Epithelial cell of proximal tubule (primary cell): ENCODE data around the gene EPHA6. TPM values are rescaled to one million over a fixed set of nuclear protein-coding genes. Genes with fewer than 3 reads are reported as not detected.
"Not testable (repeated sequence)": the region's sequence is repeated elsewhere in the genome, so short reads cannot be mapped to it uniquely, and the experiment has no call there.

Experiments
- DNase-seq: peaks from one replicate; pipeline ENCODE4 v3.0.0-alpha.2; 2011; ENCODE audit warnings: low read depth
- H3K4me3 ChIP-seq: 2 replicates; pipeline ENCODE4 v1.5.1; 2011; ENCODE audit warnings: low read depth, mild to moderate bottlenecking, low read length
- total RNA-seq: library from RNA; depleted of rRNA; stranded (reverse); fragments of >200 nt; gene quantifications from 2 replicates; pipeline ENCODE4 v1.2.3, GENCODE V29; 2015
- TF ChIP-seq, protein P1 (sequence below): conservative IDR thresholded peaks from 2 replicates; pipeline ENCODE4 v1.5.1; 2012; ENCODE audit warnings: low read depth, mild to moderate bottlenecking, low read length

Gene EPHA6
- total RNA-seq, 1 donor from 2014 or later, result 0.46 TPM

DNA sequence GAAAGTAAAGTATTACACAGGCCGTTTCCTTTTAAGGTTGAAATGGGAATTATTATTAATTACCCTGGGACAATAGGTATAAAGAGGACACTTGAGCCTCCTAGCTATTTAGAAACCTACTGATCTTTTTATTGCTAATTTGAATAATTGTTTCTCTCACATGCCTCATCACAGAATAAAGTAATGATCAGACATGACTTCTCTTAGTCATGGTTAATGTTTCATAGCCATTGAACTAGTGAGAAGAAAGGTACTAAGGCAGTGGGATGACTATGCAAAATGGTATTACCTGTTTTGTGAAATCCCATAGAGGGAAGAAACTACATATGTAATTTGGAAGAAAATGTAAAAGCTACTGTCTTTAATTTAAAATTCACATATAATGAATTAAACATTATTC is 85.6 kb downstream of the EPHA6 start:
- H3K4me3 ChIP-seq, result no peak overlapping the region
- TF ChIP-seq, protein P1, sequence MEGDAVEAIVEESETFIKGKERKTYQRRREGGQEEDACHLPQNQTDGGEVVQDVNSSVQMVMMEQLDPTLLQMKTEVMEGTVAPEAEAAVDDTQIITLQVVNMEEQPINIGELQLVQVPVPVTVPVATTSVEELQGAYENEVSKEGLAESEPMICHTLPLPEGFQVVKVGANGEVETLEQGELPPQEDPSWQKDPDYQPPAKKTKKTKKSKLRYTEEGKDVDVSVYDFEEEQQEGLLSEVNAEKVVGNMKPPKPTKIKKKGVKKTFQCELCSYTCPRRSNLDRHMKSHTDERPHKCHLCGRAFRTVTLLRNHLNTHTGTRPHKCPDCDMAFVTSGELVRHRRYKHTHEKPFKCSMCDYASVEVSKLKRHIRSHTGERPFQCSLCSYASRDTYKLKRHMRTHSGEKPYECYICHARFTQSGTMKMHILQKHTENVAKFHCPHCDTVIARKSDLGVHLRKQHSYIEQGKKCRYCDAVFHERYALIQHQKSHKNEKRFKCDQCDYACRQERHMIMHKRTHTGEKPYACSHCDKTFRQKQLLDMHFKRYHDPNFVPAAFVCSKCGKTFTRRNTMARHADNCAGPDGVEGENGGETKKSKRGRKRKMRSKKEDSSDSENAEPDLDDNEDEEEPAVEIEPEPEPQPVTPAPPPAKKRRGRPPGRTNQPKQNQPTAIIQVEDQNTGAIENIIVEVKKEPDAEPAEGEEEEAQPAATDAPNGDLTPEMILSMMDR, result no peak
- DNase-seq, result no peak

DNA sequence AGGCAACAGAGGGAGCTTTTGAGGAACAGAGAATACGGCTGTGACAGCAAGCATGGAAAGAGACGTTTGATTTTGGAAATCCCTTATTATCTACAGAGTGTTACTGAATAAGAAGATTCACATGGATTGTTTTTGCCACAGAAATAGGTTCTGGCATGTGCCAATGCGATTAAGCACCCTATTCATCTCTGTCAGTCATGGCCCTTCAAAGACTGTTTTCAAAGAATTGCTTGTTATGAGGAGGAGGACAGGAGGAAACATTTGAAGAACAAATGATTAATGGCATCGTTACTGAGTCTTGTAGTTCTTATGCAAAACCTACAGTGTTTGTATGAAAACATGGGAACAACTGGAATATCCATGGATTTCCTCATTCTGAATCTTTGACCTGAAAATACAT is 86.2 kb downstream of the EPHA6 start:
- H3K4me3 ChIP-seq, result no peak overlapping the region
- TF ChIP-seq, protein P1, result no peak
- no peak for DNase-seq

DNA sequence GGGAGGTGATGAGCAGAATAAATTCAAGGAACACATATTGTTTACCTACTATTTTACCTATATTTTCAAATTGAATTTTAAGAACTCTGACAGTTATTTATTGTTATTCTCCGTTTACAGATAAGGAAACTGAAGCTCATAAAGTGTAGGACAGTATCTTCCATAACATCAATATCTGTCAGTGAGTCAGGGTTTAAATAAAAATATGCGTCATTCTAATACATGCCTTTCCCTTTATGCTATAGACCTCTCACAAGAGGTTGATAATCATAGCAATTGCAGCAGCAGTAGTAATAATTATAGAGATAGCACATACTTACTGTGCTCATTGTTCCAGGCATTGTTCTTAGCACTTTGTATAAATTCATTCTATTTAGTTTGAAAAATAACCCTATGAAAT is 101.1 kb downstream of the EPHA6 start:
- DNase-seq, result no peak
- TF ChIP-seq, protein P1, result no peak

DNA sequence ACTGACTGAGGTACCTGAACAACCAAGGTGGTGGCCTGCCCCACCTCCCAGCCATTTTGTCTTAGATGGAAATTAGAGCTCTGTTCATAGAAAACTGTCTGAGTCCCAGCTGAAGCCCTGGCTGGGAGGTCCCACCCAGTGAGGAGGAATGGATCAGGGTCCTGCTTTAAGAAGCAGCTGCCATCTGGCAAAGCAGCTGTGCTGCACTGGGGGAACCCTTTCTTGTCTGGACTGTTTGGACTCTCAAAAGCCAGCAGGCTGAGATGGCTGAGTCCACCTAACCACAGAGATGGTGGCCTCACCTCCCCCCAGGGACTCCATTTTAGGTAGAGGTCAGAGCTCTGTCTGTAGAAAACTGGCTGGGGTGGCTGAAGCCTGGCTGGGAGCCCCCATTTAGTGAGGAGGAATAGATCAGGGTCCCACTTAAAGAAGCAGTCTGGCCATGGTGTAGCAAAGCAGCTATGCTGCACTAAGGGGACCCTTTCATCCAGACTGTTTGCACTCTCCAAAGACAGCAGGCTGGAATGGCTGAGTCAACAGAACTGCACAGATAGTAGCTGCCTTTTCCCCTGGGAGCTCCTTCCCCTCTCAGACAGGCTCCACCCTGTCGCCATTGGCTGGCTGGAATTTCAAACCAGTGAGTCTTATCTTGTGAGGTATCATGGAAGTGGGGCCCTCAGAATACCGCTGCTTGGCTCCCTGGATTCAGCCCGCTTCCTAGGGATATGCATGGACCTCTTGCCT is 116.9 kb downstream of the EPHA6 start:
- no peak for DNase-seq
- TF ChIP-seq, protein P1, result no peak

More for the DNA sequence above, 101.1 kb downstream of the EPHA6 start:
- H3K4me3 ChIP-seq, result no peak overlapping the region

DNA sequence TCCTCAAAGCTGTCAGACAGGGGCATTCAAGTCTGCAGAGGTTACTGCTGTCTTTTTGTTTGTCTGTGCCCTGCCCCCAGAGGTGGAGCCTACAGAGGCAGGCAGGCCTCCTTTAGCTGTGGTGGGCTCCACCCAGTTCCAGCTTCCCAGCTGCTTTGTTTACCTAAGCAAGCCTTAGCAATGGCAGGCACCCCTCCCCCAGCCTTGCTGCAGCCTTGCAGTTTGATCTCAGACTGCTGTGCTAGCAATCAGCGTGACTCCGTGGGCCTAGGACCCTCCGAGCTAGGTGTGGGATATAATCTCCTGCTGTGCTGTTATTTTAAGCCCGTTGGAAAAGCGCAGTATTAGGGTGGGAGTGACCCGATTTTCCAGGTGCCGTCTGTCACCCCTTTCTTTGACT is 127.7 kb downstream of the EPHA6 start:
- H3K4me3 ChIP-seq, DNase-seq: not testable (repeated sequence)

More for the DNA sequence above, 116.9 kb downstream of the EPHA6 start:
- no peak overlapping the region for H3K4me3 ChIP-seq

DNA sequence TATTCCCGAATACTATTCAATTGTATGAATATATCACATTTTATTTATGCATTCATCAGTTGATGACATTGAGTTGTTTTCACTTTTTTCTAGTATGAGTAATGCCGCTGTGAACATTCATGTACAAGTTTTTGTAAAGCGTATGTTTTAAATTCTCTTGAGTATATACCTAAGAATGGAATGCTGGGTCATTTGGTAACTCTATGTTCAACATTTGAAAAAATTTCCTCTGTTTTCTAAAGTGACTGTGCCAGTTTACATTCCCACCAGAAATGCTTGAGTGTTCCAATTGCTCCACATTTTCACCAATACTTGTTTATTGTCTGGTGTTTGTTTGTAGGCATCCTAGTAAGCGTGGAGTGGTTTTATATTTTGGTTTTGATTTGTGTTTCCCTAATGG is 144.5 kb downstream of the EPHA6 start:
- TF ChIP-seq, protein P1, result no peak
- no peak for DNase-seq
- H3K4me3 ChIP-seq, result no peak overlapping the region

DNA sequence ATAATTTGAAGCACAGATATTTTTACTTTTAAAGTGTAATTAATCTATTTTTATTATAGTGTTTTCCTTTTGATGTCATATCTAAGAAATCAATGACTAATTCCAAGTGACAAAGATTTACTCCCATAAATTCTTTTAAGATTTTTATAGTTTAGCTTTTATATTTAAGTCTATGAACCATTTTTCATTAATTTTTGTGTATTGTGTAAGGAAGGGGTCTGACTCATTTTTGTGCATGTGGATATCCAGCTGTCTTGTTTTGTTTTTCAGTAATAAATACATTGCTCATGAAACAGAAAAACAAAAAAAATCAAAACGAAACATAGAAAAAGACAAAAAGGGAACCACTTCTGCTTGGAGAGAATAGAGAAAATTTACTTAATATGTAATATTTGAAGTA is 145.1 kb downstream of the EPHA6 start:
- no peak for DNase-seq
- no peak overlapping the region for H3K4me3 ChIP-seq
- TF ChIP-seq, protein P1, result no peak
